HL-60/S4 treated with retinoic acid at 250 ng/mL for 4 days and 3 days (cell line): Measurements from ENCODE around the gene FMN1.

Experiments used
- in situ Hi-C: fragments of 300-500 bp; cut with MboI; formaldehyde crosslinking; loops from 2 replicates; pipeline ENCODE4 v1.7.0; 2022; ENCODE audit warnings: low sequenced_read_pairs

FMN1 gene

GRCh38 chr15:33155691-33156420, 38.7 kb downstream of the FMN1 start:
- in situ Hi-C loops, result no loop called here

GRCh38 chr15:33154351-33155166, 40.0 kb downstream of the FMN1 start:
- in situ Hi-C loops, result no loop called here

GRCh38 chr15:33153548-33153947, 41.0 kb downstream of the FMN1 start:
- in situ Hi-C loops, result no loop called here

DNA sequence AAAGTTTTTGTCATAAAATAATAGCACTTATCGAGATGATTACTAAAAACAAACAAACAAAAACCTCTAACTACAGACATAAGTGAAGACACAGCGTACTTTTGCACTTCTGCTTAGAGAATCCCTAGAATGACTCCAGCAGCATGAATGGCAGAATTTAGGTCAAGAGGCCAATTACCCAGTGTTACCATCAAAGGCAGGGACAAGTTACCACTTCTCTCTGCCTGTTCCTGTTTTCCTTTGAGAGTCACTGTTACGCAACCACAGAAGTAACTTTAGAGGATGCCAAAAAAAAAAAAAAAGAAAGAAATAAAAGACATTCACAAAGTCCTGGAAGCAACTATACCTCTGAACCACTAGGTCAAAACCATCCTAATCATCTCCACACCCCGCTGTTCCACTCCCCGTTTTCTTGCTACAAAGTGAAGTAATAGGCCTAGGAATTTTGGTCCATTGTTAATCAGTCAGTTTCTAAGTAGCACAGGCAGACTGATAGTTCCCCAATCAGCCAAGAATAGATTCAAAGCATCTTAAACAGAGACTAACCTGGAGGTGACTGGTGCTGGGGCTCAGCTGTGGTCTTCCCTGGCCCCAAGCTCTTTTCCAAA, 41.9 kb downstream of the FMN1 start:
- in situ Hi-C loops, result no loop called here

- in situ Hi-C loops, result no loop called here
These were observed 43.5 kb downstream of the FMN1 start for GRCh38 chr15:33150971-33151370.

GRCh38 chr15:33150431-33150941, 44.0 kb downstream of the FMN1 start:
- in situ Hi-C loops, result no loop called here

- in situ Hi-C loops, result no loop called here
These were observed 44.6 kb downstream of the FMN1 start for GRCh38 chr15:33149919-33150318.

GRCh38 chr15:33148129-33148751, 46.3 kb downstream of the FMN1 start:
- in situ Hi-C loops, result no loop called here

- in situ Hi-C loops, result no loop called here
These were observed 48.5 kb downstream of the FMN1 start for GRCh38 chr15:33146051-33146450.

DNA sequence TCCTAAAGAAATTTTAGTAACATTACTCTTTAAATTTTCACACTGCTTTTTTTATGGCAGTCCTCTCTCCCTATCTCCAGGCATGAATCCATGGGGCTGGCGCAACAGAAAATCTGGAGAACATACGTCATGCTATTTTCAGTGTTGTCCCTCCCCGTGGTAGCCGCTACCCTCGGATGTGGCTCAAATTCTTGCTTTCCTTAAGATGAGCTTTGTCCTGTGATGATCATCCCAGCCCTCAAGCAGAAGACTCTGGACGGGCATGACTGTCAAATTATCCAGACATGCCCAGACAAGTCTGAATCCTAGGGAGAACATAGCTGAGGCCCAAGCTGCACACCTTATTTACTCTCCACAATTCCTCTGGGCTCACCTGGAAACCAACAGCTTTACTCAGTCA, 49.1 kb downstream of the FMN1 start:
- in situ Hi-C loops, result no loop called here

GRCh38 chr15:33142708-33143107, 51.8 kb downstream of the FMN1 start:
- in situ Hi-C loops, result no loop called here

GRCh38 chr15:33138000-33138399, 56.5 kb downstream of the FMN1 start:
- in situ Hi-C loops, result no loop called here

DNA sequence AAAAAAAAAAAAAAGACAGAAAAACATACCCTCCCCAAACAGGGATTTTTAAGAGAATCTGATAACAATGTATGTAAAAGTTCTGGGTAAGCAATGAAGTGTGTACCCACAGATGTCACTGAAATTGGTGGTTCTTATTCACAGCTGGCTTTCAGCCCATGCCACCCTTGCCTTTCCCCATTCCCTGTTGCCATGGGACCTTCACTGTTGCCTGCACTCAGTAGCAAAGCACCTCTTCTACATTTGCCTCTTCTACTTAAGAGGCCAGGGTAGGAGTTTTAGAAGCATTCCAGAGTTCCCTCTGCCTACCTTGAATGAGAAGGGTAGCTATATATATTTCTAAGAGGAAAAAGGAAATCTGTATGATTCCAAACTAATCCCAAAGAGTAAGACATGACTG, 57.4 kb downstream of the FMN1 start:
- in situ Hi-C loops, result no loop called here

- in situ Hi-C loops, result no loop called here
These were observed 58.2 kb downstream of the FMN1 start for GRCh38 chr15:33136353-33136752.

DNA sequence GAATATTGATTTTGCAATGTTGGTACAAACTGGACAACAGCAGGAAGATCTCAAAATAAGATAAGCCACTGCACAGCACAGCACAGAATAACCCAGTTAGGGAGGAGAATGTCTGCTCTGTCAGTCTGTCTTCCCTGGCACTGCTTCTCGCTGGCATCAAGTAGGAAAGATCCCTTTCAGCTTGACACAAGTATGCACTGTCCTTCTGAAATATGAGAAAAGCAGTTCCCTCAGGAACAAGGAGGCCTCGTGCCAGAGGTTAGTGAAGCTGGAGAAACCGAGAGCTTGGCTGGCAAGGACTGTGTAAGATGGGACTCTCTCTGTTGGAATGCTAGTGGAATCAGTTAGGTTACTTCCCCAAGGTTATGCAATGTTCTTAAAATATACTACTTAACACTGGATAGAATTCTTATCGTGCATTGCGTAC, 59.1 kb downstream of the FMN1 start:
- in situ Hi-C loops, result no loop called here

DNA sequence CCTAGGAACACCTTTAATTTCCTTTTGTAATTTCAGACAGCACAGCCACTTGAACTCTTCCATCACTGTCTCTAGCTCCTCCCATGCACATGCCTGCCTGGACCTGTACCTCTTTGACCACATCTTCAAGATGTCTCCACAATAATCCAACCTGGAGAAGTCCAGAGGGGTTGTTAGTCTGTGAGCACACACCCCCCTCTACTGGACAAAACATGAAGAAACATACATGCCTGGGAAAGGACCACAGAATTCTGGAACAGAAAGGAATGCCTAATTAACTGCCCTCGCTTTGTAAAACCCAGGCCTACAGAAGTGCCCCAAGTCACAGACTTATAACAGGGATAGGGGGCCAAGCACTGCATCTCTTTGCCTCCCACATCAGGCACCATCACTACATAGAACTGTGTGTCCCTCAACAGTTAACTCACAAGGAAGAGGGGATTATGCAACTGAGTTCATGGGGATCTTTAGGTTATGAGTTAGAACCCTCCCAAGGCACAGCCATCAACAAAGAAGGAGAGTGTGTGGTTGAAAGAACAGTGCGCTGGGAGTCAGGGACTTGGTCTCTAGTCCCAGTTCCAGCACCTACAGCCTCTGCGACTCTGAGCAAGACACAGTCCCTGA, 61.7 kb downstream of the FMN1 start:
- in situ Hi-C loops, result no loop called here

DNA sequence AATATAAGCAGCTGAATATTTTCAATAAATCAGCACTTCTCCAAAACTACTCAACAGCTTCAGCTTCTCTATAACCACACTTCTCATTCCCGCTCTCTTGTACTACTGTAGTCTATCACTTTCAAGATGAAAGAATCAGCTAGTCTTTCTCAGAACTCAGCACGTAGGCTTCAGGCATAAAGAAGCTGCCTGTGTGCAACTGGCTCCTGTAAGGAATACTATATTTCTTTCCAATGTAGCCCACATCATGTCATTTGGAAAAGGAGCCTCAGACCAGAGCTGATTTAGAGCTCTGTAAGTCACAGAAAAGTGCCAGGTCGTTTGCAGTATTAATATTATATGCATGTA, 62.3 kb downstream of the FMN1 start:
- in situ Hi-C loops, result no loop called here

- in situ Hi-C loops, result no loop called here
These were observed 62.8 kb downstream of the FMN1 start for GRCh38 chr15:33131552-33132232.

GRCh38 chr15:33126559-33127290, 67.8 kb downstream of the FMN1 start:
- in situ Hi-C loops, result no loop called here
